PC-9 (cell line): ENCODE data around the gene DEXI. TPM values are rescaled to one million over a fixed set of nuclear protein-coding genes. Genes with fewer than 3 reads are reported as not detected.

ENCODE experiments used
- Bru-seq: library from RNA; stranded (reverse); fragments of 400-500 nt; gene quantifications from one replicate; lab custom pipeline; 2021; lab: Mats Ljungman, UMichigan
- BruChase-seq, 2 experiments: library from RNA; stranded (reverse); fragments of 400-500 nt; gene quantifications; one replicate each; lab custom pipeline; 2021; lab: Mats Ljungman, UMichigan
- BruUV-seq: library from RNA; stranded (reverse); fragments of 400-500 nt; replicated peaks from 2 replicates; lab custom pipeline; 2021; lab: Mats Ljungman, UMichigan
- CTCF ChIA-PET: fragments of 300-600 bp; sonication (Branson Sonifier 250); formaldehyde crosslinking; loops from one replicate; lab custom pipeline; 2022; ENCODE audit warnings: antibody characterized with exemption; lab: Charles Lee
- POLR2A ChIA-PET: fragments of 300-600 bp; sonication (Branson Sonifier 250); formaldehyde crosslinking; loops from one replicate; lab custom pipeline; 2022; ENCODE audit warnings: antibody characterized with exemption; ENCODE audit not compliant: unreplicated experiment; lab: Charles Lee
- DNase-seq, 2 experiments: peaks; one replicate each; pipeline versions ENCODE4 v3.0.0 to v3.0.0-alpha.2; 2015 to 2022; ENCODE audit warnings: mixed read lengths in 1 of 2
- H2AFZ ChIP-seq: fragments of 200-600 bp; sonication (generic); 2 replicates; pipeline ENCODE4 v1.8.1; 2017; ENCODE audit warnings: antibody characterized with exemption
- H3F3A ChIP-seq: fragments of 200-600 bp; sonication (generic); 2 replicates; pipeline ENCODE4 v1.8.1; 2017; ENCODE audit warnings: antibody characterized with exemption, mild to moderate bottlenecking, low read depth; ENCODE audit not compliant: insufficient read depth
- H3K27ac ChIP-seq: fragments of 200-600 bp; sonication (generic); 2 replicates; pipeline ENCODE4 v1.6.1; 2016; ENCODE audit warnings: mixed run types
- H3K27me3 ChIP-seq: fragments of 200-600 bp; sonication (generic); 2 replicates; pipeline ENCODE4 v1.6.1; 2016; ENCODE audit warnings: low read depth, mixed run types; ENCODE audit not compliant: insufficient read depth
- H3K36me3 ChIP-seq: fragments of 200-600 bp; sonication (generic); 2 replicates; pipeline ENCODE4 v1.6.1; 2016; ENCODE audit warnings: low read depth, mixed run types
- H3K4me1 ChIP-seq: fragments of 200-600 bp; sonication (generic); replicated peaks from 2 replicates; pipeline ENCODE4 v1.6.1; 2016; ENCODE audit warnings: mixed run types; ENCODE audit not compliant: insufficient read depth
- H3K4me2 ChIP-seq: fragments of 200-600 bp; sonication (generic); 2 replicates; pipeline ENCODE4 v1.6.1; 2017; ENCODE audit warnings: mixed run types
- H3K4me3 ChIP-seq: fragments of 200-600 bp; sonication (generic); 2 replicates; pipeline ENCODE4 v1.6.1; 2016; ENCODE audit warnings: mixed run types
- H3K79me2 ChIP-seq: fragments of 200-600 bp; sonication (generic); 2 replicates; pipeline ENCODE4 v1.6.1; 2017; ENCODE audit warnings: low read depth, mixed run types
- H3K9me2 ChIP-seq: fragments of 200-600 bp; sonication (generic); 2 replicates; pipeline ENCODE4 v1.8.1; 2017; ENCODE audit warnings: mild to moderate bottlenecking; ENCODE audit not compliant: insufficient read depth
- H3K9me3 ChIP-seq: fragments of 200-600 bp; sonication (generic); 2 replicates; pipeline ENCODE4 v1.8.1; 2016; ENCODE audit warnings: low read depth; ENCODE audit not compliant: insufficient read depth
- H4K20me1 ChIP-seq: fragments of 200-600 bp; sonication (generic); 2 replicates; pipeline ENCODE4 v1.8.1; 2017; ENCODE audit not compliant: insufficient read depth
- EZH2 ChIP-seq: fragments of 200-600 bp; sonication (generic); IDR thresholded peaks from 2 replicates; pipeline ENCODE4 v1.8.0; 2017; ENCODE audit warnings: antibody characterized with exemption, low read depth
- intact Hi-C: fragments of 100-400 bp; cut with micrococcal nuclease; formaldehyde crosslinking; loops from one replicate; pipeline ENCODE4 v1.10.0; 2022; ENCODE audit not compliant: unreplicated experiment
- long read RNA-seq: library from polyadenylated mRNA; stranded (forward); transcript quantifications from one replicate; pipeline ENCODE4 v2.0.0, GENCODE V29; 2022
- total RNA-seq: library from RNA; stranded (reverse); gene quantifications from 2 replicates; pipeline ENCODE4 v1.2.3, GENCODE V29; 2021
- TF ChIP-seq, protein P1 (sequence below): fragments of 200-600 bp; sonication (generic); conservative IDR thresholded peaks from 2 replicates; pipeline ENCODE4 v1.6.1; 2017; ENCODE audit warnings: mixed run types, antibody characterized with exemption, mild to moderate bottlenecking, moderate library complexity

The DEXI gene
- total RNA-seq (33.1 and 42.4 TPM in 2 replicates), Bru-seq, nascent RNA (percentile 61 among the genes with signal in this experiment), BruChase-seq, experiment 1, labeled RNA remaining after a 2-hour chase (percentile 61 among the genes with signal in this experiment), BruChase-seq, experiment 2, labeled RNA remaining after a 6-hour chase (percentile 65 among the genes with signal in this experiment)
- long read RNA-seq, full-length matches to known transcripts, result 15 of 18 reads
- long read RNA-seq, partial matches to known transcripts, result 0 of 18 reads
- long read RNA-seq, other reads (novel, unspliced or antisense), result 3 of 18 reads

DNA sequence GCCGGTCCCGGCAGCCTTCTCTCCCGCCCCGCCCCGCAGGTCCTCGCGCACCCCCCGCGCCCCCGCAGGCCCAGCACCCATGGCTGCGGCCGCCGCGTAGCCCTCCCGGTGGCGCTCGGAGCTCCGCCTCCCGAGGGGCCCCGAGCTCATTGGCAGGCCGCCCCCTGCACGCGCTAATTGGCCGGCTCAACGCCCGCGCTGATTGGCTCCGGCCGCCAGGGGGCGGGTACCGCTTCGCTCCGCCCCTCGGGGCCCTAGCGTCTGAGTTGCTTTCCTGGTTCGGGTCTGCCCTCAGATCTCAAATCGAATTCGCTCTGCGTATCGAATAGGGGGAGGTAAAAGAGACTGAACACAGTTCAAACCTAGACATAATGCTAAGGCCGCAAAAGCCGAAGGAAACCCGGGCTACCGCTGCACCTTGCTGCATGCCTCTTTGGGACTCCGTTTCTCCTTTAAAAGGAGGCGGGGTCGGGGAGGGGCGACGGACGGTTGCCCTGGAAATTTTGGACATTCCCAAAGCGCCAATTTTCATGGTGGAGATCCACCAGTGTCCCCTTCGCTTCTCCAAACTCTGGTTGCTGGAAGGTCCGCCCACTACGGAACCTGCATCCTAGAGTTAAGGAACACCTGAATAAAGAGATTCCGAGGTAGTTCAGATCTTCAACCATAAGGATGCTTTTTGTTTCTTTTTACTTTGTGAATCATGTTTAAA is at the start of gene DEXI:
Gene DEXI, minus strand, starts transcription at position 117 of the 712 bp plus-strand sequence. CDS start 463 bp downstream, outside the sequence.
- ChIA-PET CTCF (interaction anchor here (0.6 to 1.0 kb wide), 4 partner anchors 9 to 428 kb away, joined by 3 to 6 read pairs (median 4); no protein-coding TSS in a partner anchor), POLR2A (interaction anchor here (0.6 to 0.9 kb wide), 14 partner anchors 9 to 1399 kb away, joined by 3 to 6 read pairs (median 4); partner anchors contain the start of gene CIITA)
- no peak for TF ChIP-seq EZH2
- TF ChIP-seq, protein P1, sequence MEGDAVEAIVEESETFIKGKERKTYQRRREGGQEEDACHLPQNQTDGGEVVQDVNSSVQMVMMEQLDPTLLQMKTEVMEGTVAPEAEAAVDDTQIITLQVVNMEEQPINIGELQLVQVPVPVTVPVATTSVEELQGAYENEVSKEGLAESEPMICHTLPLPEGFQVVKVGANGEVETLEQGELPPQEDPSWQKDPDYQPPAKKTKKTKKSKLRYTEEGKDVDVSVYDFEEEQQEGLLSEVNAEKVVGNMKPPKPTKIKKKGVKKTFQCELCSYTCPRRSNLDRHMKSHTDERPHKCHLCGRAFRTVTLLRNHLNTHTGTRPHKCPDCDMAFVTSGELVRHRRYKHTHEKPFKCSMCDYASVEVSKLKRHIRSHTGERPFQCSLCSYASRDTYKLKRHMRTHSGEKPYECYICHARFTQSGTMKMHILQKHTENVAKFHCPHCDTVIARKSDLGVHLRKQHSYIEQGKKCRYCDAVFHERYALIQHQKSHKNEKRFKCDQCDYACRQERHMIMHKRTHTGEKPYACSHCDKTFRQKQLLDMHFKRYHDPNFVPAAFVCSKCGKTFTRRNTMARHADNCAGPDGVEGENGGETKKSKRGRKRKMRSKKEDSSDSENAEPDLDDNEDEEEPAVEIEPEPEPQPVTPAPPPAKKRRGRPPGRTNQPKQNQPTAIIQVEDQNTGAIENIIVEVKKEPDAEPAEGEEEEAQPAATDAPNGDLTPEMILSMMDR, result peak; percentile 54
- Histone ChIP-seq H3K27ac (no peak within 1 kb of the TSS; the same call in 1 of the 2 replicates), H2AFZ (peak within 1 kb of the TSS; percentile 89), H3F3A (no peaks in the 10 kb centered on the region), H4K20me1 (peaks cover 21% of the 10 kb centered on the region), H3K4me3 (peak within 1 kb of the TSS; percentile 56), H3K79me2 (peaks cover 63% of the 10 kb centered on the region), H3K9me2 (no peaks in the 10 kb centered on the region), H3K36me3 (peaks cover 4% of the 10 kb centered on the region; the same call in 1 of the 2 replicates), H3K9me3 (no peaks in the 10 kb centered on the region), H3K4me2 (peak within 1 kb of the TSS; percentile 94), H3K4me1 (peaks cover 45% of the 10 kb centered on the region), H3K27me3 (no peaks in the 10 kb centered on the region)
- peak; percentile 74 to 98 for DNase-seq
- TSS peak; percentile 37 for BruUV-seq
- intact Hi-C loops, result loop anchor here (1.0 kb wide), 1 partner anchor 198 kb away; no protein-coding TSS in a partner anchor

GRCh38 chr16:10990378-10990777 is 48.1 kb upstream of the DEXI start:
- no peaks in the 10 kb centered on the region for H4K20me1 ChIP-seq
- no peaks in the 10 kb centered on the region for H3K27me3 ChIP-seq
- intact Hi-C loops, result loop anchor here (5.0 kb wide), 2 partner anchors 102 to 507 kb away; no protein-coding TSS in a partner anchor
- no peak overlapping the region for H3K4me3 ChIP-seq
- peaks cover 7% of the 10 kb centered on the region; the same call in 1 of the 2 replicates for H3K79me2 ChIP-seq
- DNase-seq, result no peak
- peak overlapping the region; percentile 95 for H3K27ac ChIP-seq
- peaks cover 5% of the 10 kb centered on the region; the same call in 1 of the 2 replicates for H3K36me3 ChIP-seq
- H2AFZ ChIP-seq, result no peak overlapping the region
- CTCF ChIA-PET, result interaction anchor here (0.5 kb wide), 1 partner anchor 211 kb away, joined by 3 read pairs; no protein-coding TSS in a partner anchor
- H3K9me2 ChIP-seq, result no peaks in the 10 kb centered on the region
- H3K9me3 ChIP-seq, result no peaks in the 10 kb centered on the region
- H3F3A ChIP-seq, result peaks cover 36% of the 10 kb centered on the region
- peaks cover 56% of the 10 kb centered on the region for H3K4me1 ChIP-seq
- BruUV-seq, result no TSS peak
- TF ChIP-seq EZH2, result no peak
- TF ChIP-seq, protein P1, result no peak
- POLR2A ChIA-PET, result no interaction called here
- 0 out of 2 replicates have a peak overlapping the region, but pooled peaks have one; percentile 38 for H3K4me2 ChIP-seq

DNA sequence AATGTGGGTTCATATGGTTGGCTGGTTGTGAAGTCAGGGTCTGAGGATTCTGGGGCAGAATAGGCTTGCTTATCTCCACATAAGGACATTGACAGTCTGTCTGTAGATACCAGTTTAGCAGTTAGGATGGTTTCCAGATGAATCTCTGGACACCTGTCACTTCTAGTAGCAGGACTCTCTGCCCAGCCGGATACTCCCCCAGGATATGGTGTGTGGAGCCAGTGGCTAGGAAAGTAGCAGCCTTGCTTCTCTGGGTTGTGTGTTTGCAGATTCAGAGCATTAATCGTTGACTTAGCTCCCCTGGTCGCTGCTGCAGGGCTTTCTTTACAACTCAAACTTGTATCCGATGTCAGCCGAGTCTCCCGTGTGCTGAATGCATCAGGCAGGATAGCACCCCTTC is 47.3 kb upstream of the DEXI start:
- Histone ChIP-seq H3K4me3 (no peak overlapping the region), H3K27ac (no peak overlapping the region), H2AFZ (no peak overlapping the region), H3K36me3 (peaks cover 5% of the 10 kb centered on the region; the same call in 1 of the 2 replicates), H3K79me2 (peaks cover 7% of the 10 kb centered on the region; the same call in 1 of the 2 replicates), H3F3A (peaks cover 36% of the 10 kb centered on the region), H3K9me2 (no peaks in the 10 kb centered on the region), H3K9me3 (no peaks in the 10 kb centered on the region), H4K20me1 (no peaks in the 10 kb centered on the region), H3K27me3 (no peaks in the 10 kb centered on the region), H3K4me2 (no peak overlapping the region), H3K4me1 (peaks cover 57% of the 10 kb centered on the region)
- no TSS peak for BruUV-seq
- ChIA-PET POLR2A (no interaction called here), CTCF (no interaction called here)
- no peak for DNase-seq
- intact Hi-C loops, result no loop called here
- no peak for TF ChIP-seq EZH2
- TF ChIP-seq, protein P1, result no peak
